Measurements from ENCODE around the gene NR2C2AP. TPM values are rescaled to one million over a fixed set of nuclear protein-coding genes. Genes with fewer than 3 reads are reported as not detected.

NR2C2AP gene
- total RNA-seq, 1 experiment from 2014 or later = 20.6 TPM

- DNase-seq (ENCODE audit: unreplicated experiment) = no peak
- intact Hi-C loops (cut with micrococcal nuclease) = no loop called here
- Mint-ChIP-seq H3K9me3 (ENCODE audit: unreplicated experiment) (no peaks in the 10 kb centered on the region), H3K36me3 (ENCODE audit: insufficient read depth, unreplicated experiment) (no peaks in the 10 kb centered on the region), H3K27me3 (ENCODE audit: insufficient read depth, unreplicated experiment) (no peaks in the 10 kb centered on the region), H3K4me1 (ENCODE audit: insufficient read depth, unreplicated experiment) (peaks cover 6% of the 10 kb centered on the region), H3K27ac (ENCODE audit: low read depth, unreplicated experiment) (no peak overlapping the region), H3K4me3 (ENCODE audit: unreplicated experiment) (peak overlapping the region; percentile 43)
- ChIA-PET POLR2A (no interaction called here), CTCF (no interaction called here)
- BruUV-seq (replicated peaks) = no TSS peak
- TF ChIP-seq, protein P1, sequence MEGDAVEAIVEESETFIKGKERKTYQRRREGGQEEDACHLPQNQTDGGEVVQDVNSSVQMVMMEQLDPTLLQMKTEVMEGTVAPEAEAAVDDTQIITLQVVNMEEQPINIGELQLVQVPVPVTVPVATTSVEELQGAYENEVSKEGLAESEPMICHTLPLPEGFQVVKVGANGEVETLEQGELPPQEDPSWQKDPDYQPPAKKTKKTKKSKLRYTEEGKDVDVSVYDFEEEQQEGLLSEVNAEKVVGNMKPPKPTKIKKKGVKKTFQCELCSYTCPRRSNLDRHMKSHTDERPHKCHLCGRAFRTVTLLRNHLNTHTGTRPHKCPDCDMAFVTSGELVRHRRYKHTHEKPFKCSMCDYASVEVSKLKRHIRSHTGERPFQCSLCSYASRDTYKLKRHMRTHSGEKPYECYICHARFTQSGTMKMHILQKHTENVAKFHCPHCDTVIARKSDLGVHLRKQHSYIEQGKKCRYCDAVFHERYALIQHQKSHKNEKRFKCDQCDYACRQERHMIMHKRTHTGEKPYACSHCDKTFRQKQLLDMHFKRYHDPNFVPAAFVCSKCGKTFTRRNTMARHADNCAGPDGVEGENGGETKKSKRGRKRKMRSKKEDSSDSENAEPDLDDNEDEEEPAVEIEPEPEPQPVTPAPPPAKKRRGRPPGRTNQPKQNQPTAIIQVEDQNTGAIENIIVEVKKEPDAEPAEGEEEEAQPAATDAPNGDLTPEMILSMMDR (IDR thresholded peaks at IDR 0.05; ENCODE audit: unreplicated experiment) = no peak
Observed at GRCh38 chr19:19169236-19170052, 33.8 kb downstream of the NR2C2AP start.

DNA sequence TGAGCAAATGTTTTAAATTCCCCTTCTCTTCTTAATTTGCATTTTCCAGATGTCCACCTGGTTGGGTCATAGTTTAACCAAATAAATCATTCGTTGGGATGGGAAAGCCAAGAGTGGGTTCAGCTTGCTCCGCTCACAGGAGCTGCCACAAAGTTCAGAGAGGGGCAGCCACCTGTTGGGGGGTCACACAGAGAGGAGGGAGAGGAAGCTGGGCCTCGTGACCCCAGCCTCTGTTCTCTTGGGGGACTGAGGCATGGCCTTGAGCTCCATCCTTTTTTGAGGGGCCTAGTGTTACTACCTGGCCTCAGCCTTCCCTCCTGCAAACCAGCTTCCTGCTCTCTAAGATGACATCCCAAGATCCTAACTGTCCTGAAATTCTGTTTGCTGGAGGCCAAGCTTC lies 35.6 kb downstream of the NR2C2AP start:
- Mint-ChIP-seq H3K9me3 (ENCODE audit: unreplicated experiment) (no peaks in the 10 kb centered on the region), H3K36me3 (ENCODE audit: insufficient read depth, unreplicated experiment) (no peaks in the 10 kb centered on the region), H3K4me1 (ENCODE audit: insufficient read depth, unreplicated experiment) (peaks cover 6% of the 10 kb centered on the region), H3K27me3 (ENCODE audit: insufficient read depth, unreplicated experiment) (no peaks in the 10 kb centered on the region), H3K27ac (ENCODE audit: low read depth, unreplicated experiment) (no peak overlapping the region), H3K4me3 (ENCODE audit: unreplicated experiment) (no peak overlapping the region)
- ChIA-PET CTCF (interaction anchor here (0.6 to 1.8 kb wide), 7 partner anchors 17 to 194 kb away, joined by 3 to 7 read pairs (median 3); no protein-coding TSS in a partner anchor), POLR2A (no interaction called here)
- DNase-seq (ENCODE audit: unreplicated experiment) = no peak
- no TSS peak for BruUV-seq (replicated peaks)
- intact Hi-C loops (cut with micrococcal nuclease) = no loop called here
- TF ChIP-seq, protein P1 (IDR thresholded peaks at IDR 0.05; ENCODE audit: unreplicated experiment) = no peak

DNA sequence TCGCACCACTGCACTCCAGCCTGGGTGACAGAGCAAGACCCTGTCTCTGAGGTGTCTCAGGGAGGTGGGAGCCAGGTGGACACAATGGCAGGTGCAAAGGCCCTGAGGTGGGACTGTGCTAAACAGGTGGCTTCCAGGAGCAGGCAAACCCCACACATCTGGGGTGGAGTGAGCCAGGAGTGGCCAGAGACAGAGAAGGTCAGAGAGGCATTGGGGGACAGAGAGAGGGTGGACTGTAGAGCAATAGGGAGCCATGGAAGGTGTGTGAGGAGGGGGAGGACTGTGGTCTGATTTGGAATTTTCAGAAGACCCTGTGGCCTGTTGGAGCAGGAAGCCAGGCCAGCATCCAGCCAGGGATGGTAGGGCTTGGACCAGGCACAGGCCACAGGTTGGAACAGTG lies 37.8 kb downstream of the NR2C2AP start:
- no peak overlapping the region for H3K4me3 Mint-ChIP-seq (ENCODE audit: unreplicated experiment)
- CTCF ChIA-PET = no interaction called here
- intact Hi-C loops (cut with micrococcal nuclease) = no loop called here

DNA sequence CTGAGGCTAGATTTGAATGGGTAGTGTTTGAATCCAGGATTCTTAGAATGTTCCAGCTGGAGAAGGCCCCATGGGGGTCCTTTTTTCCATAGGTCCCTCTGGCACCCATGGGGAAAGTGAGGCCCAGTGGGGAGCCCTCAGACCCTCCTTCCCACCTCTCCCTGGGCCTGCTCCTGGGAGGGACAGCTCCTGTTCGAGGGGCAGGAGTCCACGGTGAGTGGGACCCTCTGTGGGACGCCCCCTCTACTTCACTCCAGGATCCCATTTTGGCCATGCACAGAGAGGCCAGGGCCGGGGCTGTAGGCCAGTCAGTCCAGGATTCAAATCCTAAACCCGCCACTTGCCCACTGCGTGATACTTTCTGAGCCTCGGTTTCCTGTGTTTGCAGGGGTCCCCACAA lies 40.7 kb downstream of the NR2C2AP start:
- intact Hi-C loops (cut with micrococcal nuclease) = no loop called here
- H3K4me1 Mint-ChIP-seq (ENCODE audit: insufficient read depth, unreplicated experiment) = no peaks in the 10 kb centered on the region
- POLR2A ChIA-PET = no interaction called here
- no TSS peak for BruUV-seq (replicated peaks)
- DNase-seq (ENCODE audit: unreplicated experiment) = no peak
- peaks cover 6% of the 10 kb centered on the region for H3K36me3 Mint-ChIP-seq (ENCODE audit: insufficient read depth, unreplicated experiment)
- TF ChIP-seq, protein P1 (IDR thresholded peaks at IDR 0.05; ENCODE audit: unreplicated experiment) = no peak
- H3K27me3 Mint-ChIP-seq (ENCODE audit: insufficient read depth, unreplicated experiment) = no peaks in the 10 kb centered on the region
- H3K9me3 Mint-ChIP-seq (ENCODE audit: unreplicated experiment) = no peaks in the 10 kb centered on the region
- CTCF ChIA-PET = no interaction called here
- no peak overlapping the region for H3K27ac Mint-ChIP-seq (ENCODE audit: low read depth, unreplicated experiment)
- no peak overlapping the region for H3K4me3 Mint-ChIP-seq (ENCODE audit: unreplicated experiment)

More for the DNA sequence above, 37.8 kb downstream of the NR2C2AP start:
- Mint-ChIP-seq H3K36me3 (ENCODE audit: insufficient read depth, unreplicated experiment) (no peaks in the 10 kb centered on the region), H3K27me3 (ENCODE audit: insufficient read depth, unreplicated experiment) (no peaks in the 10 kb centered on the region), H3K9me3 (ENCODE audit: unreplicated experiment) (no peaks in the 10 kb centered on the region), H3K4me1 (ENCODE audit: insufficient read depth, unreplicated experiment) (no peaks in the 10 kb centered on the region), H3K27ac (ENCODE audit: low read depth, unreplicated experiment) (no peak overlapping the region)
- DNase-seq (ENCODE audit: unreplicated experiment) = no peak
- BruUV-seq (replicated peaks) = no TSS peak
- POLR2A ChIA-PET = no interaction called here
- TF ChIP-seq, protein P1 (IDR thresholded peaks at IDR 0.05; ENCODE audit: unreplicated experiment) = no peak

Data from MCF 10A (cell line).